GM19328 (cell line): ENCODE results near the gene TSPAN4.

Experiments used
- ATAC-seq: cut with Tn5 transposase; IDR thresholded peaks from one replicate; pipeline ENCODE4 v1.9.1; 2021; ENCODE audit warnings: mild to moderate bottlenecking, moderate library complexity; ENCODE audit not compliant: unreplicated experiment

The TSPAN4 gene

GRCh38 chr11:821512-822371 is 20.9 kb upstream of the TSPAN4 start:
- ATAC-seq = no peak

DNA sequence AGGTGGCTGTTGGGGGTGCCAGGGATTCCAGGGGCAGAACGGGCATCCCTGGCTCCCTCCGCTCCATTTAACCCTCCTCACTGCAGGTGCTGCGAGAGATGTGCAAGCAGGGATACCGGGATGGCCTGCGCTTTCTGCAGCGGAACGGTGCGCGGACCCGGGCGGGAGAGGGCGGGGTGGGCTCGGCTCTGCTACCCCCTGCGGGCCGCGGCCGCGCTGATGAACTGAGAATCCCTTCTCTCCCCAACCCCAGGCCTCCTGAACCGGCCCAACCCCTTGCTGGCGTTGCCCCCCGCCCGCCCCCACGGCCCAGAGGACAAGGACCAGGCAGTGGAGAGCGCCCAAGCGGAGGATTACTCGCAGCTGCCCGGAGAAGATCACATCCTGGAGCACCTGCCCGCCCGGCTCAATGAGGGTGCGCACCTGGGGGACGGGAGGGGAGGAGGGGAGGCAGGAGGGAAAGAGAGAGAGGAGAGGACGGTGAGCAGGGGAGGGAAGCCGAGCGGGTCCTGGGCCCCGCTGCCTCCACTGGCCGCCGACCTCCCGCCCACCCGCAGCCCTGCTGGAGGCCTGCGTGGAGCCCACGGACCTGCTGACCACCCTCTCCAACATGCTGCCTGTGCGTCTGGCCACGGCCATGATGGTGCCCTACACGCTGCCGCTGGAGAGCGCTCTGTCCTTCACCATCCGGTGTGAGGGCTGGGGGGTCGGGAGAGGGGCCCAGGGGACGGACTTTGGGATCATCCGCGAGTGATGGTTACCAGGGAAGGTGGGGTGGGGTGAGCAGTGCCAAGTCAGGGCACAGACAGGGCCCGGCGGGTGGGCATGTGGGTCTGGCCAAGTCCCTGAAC is 19.0 kb upstream of the TSPAN4 start:
- no peak for ATAC-seq

DNA sequence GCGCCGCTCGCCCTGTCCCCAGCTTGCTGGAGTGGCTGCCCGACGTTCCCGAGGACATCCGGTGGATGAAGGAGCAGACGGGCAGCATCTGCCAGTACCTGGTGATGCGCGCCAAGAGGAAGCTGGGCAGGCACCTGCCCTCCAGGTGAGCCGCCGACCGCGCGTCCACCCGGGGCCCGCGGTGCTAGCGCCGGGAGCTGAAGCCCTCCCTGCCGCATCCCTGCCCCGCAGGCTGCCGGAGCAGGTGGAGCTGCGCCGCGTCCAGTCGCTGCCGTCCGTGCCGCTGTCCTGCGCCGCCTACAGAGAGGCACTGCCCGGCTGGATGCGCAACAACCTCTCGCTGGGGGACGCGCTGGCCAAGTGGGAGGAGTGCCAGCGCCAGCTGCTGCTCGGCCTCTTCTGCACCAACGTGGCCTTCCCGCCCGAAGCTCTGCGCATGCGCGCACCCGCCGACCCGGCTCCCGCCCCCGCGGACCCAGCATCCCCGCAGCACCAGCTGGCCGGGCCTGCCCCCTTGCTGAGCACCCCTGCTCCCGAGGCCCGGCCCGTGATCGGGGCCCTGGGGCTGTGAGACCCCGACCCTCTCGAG is 18.3 kb upstream of the TSPAN4 start:
- no peak for ATAC-seq

DNA sequence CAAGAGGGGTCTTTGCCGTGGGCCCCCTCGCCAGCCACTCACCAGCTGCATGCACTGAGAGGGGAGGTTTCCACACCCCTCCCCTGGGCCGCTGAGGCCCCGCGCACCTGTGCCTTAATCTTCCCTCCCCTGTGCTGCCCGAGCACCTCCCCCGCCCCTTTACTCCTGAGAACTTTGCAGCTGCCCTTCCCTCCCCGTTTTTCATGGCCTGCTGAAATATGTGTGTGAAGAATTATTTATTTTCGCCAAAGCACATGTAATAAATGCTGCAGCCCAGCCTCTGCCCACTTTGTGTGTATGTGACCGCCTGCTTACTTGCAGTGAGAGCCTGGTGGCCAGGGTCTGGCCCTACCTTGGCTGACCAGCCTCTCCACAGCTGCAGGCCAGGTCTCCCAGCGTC is 17.7 kb upstream of the TSPAN4 start:
- no peak for ATAC-seq

DNA sequence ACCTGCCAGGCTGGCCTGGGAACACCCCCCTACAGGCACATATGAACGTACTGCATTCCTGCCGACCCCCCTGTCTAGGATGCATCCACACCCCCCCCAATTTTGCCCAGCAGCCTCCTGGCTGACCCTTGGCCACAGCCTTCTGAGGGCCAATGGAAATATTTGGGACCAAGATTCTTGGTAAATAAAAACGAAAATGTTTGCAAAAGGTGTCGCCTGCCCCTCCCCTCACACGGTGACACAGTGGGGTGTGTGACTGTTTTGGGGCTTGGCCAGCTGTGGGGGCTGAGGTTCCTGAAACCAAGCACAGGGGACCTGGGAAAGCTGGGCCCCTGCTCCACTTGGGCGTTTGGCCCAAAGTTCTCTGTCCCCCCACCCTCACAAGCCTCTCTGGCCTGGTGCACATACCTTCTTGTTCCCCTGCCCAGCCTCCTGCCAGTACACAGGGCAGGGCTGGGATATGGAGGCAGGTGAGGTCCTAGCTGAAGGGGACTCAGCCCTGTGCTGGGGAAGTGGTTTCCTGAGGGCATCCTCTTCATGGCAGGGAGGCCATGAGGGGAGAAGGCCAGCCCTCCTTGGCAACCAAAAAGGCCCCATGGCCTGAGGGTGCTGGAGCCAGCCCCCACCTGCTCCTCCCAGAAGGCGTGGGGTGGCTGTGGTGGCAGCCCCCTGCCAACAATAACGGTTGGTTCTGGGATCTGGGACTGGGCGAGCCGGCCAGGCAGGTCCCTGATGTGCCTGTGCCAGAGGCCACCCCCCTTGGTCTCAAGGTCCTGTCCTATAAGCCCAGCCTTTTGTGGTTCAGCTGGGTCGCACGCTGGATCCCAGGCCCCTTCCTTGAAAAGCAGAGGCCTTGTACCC is 17.1 kb upstream of the TSPAN4 start:
- ATAC-seq = no peak

- ATAC-seq = no peak
Observed at GRCh38 chr11:826227-826621, 16.4 kb upstream of the TSPAN4 start.

DNA sequence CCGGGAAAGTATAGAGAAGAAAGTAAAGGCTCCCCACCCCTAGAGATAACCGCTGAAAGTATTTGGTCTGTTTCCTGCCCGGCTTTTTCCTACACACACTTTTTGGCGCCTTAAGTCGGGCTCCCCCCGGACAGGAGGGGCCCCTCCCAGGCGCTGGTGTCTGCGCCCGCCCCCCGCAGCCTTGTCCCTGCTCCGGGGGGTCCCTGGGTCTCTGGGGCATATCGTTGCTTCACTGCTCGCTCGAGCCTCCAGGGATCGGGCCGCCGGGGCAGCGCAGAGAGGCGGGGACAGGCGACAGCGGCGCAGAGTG is 15.9 kb upstream of the TSPAN4 start:
- ATAC-seq = no peak

- ATAC-seq = no peak
Observed at GRCh38 chr11:827146-827896, 15.3 kb upstream of the TSPAN4 start.

DNA sequence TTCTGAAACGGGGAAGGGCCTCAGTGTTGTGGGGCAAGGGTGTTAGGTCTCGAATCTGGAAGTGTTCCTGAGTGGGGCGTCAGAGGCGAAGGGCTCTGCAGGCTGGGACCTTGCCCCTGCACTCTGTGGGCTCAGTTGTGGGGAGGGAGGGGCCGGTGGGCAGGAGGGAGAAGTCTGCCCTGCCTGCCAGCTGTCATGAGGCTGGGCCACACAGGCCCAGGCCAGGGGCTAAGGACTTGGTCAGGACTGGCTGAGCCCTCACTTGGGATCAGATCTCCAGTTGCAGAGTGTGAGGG is 14.8 kb upstream of the TSPAN4 start, which contains the start of gene CRACR2B:
TSS of gene CRACR2B (plus strand) at position 23 of the 296 bp plus-strand sequence. CDS start 689 bp downstream, outside the sequence.
- no peak for ATAC-seq

DNA sequence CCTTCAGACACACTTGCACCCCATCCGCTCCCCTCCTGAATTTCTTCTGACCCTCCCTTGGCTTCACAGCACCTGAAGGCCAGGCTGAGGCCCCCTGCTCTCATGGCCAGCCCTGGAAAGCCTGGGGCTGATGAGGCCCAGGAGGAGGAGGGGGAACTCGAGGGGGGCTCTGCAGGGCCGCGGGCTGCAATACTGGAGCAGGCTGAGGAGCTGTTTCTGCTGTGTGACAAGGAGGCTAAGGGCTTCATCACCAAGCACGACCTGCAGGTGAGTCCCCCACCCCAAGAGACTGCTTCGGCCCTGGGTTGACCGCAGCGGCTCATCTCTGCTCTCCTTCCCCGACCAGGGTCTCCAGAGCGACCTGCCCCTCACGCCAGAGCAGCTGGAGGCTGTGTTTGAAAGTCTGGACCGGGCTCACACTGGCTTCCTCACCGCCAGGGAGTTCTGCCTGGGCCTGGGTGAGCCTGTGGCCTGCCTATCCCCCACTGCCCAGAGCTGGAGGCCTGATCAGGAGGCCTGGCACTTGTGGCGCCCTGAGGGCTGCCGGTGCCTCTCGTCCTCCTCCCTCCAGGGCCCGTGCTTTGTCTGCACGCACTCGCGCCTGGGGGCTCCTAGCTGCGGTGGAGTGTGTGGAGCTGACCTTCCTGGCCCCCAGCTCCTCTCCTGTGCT is 14.0 kb upstream of the TSPAN4 start:
- ATAC-seq = no peak

- no peak for ATAC-seq
Observed at GRCh38 chr11:829176-829846, 13.3 kb upstream of the TSPAN4 start.

- ATAC-seq = no peak
Observed at GRCh38 chr11:829847-830294, 12.8 kb upstream of the TSPAN4 start.

DNA sequence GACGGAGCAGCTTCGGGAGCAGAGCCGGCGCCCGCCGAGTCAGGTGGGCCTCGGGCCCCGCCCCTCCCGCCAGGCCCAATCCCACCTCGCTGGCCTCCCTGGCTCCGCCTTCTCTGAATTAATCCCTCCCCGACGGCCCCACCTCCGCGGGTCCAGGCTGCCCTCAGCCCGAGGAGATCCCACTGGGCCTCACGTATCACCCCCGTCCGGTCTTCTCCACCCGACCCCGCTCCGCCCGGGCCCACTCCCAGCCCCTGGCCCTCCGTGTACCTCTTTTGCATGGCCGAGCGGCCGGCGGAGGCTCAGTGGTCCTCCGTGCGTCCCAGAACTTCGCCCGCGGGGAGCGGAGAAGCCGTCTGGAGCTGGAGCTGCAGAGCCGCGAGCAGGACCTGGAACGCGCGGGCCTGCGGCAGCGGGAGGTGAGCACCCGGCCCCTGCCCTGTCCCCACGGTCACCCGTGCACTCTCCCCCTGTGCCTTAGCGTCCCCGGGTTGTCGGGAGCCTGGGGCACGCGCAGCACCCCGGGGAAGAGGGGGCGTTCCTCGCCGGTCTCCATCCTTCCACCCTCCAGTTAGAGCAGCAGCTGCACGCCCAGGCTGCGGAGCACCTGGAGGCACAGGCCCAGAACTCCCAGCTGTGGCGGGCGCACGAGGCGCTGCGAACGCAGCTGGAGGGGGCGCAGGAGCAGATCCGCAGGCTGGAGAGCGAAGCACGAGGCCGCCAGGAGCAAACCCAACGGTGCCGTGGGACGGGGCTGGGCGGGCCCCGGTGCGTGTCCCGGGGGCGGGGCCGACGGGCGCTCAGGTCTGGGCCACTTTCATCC is 12.1 kb upstream of the TSPAN4 start:
- no peak for ATAC-seq

DNA sequence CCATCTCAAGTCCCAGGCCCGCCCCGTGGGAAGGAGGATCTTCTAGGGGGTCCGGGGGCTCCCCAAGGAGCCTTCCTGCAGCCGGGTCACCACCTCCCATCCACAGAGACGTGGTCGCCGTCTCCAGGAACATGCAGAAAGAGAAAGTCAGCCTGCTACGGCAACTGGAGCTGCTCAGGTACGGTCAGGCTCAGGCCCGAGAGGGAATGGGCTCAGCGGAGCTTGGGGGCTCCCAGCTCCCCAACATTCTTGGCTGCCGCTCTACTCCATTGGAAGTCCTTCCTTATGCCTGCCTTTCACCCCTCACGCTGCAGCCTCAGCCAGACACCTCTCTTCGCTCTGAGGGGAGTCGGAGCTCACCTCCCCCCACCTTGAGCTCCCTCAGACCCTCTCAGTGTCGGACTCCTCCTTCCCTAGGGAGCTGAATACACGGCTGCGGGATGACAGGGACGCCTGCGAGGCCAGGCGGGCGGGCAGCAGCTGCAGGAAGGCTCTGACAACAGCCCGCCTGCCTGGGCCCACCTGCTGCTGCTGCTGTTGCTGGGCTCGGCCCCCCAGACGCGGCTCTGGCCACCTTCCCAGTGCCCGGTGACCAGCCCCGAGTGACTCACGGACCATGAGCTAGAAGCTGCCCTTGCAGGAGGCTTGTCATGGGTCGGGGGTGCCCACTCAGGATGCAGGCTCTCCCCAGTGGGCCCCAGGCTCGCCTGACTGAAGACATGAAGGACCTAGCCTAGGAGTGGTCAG is 11.4 kb upstream of the TSPAN4 start:
- no peak for ATAC-seq

DNA sequence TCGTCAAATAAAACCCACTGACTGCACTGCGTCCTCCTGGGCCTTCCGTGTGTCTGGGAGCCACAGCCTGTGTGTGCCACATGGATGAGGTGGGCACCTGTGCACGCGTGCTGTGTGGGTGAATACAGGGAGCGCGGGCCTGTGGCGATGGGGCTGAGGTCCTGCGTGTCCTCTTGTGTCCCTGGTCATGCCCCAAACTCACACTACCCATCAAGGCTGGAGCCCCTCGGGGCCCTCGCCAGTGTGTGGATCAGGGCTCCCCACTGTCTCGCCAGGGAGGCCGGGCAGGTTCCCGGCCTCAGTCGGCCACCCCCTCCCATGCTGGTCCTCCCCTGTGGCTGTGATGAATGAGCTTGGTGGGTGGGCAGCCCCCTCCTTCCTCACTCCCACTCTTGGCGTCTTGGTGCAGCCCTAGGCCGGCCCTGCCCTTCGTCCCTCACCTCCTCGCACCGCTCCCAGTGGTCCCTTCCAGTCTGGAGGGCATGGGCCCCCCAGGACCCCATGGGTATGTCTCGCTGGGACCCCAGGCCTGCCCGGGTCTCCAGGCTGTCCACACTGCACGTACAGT is 10.6 kb upstream of the TSPAN4 start:
- no peak for ATAC-seq

GRCh38 chr11:832529-833113 is 10.0 kb upstream of the TSPAN4 start, which contains the start of gene CD151:
CD151 (plus strand) TSS chr11:832952; CDS start chr11:836070, 3,118 bp downstream.
- no peak for ATAC-seq
